C4-2B (cell line): ENCODE results near the gene RAB18.

ENCODE experiments used
- ZFX ChIP-seq: fragments of 450-650 bp; IDR thresholded peaks from 2 replicates; pipeline ENCODE4 v1.6.1; 2017
- TF ChIP-seq, protein P1 (sequence below): fragments of 450-650 bp; conservative IDR thresholded peaks from 2 replicates; pipeline ENCODE4 v1.5.1; 2017; ENCODE audit warnings: mild to moderate bottlenecking

- TF ChIP-seq, protein P1, sequence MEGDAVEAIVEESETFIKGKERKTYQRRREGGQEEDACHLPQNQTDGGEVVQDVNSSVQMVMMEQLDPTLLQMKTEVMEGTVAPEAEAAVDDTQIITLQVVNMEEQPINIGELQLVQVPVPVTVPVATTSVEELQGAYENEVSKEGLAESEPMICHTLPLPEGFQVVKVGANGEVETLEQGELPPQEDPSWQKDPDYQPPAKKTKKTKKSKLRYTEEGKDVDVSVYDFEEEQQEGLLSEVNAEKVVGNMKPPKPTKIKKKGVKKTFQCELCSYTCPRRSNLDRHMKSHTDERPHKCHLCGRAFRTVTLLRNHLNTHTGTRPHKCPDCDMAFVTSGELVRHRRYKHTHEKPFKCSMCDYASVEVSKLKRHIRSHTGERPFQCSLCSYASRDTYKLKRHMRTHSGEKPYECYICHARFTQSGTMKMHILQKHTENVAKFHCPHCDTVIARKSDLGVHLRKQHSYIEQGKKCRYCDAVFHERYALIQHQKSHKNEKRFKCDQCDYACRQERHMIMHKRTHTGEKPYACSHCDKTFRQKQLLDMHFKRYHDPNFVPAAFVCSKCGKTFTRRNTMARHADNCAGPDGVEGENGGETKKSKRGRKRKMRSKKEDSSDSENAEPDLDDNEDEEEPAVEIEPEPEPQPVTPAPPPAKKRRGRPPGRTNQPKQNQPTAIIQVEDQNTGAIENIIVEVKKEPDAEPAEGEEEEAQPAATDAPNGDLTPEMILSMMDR, result no peak
- TF ChIP-seq ZFX, result no peak
These were observed 18.7 kb upstream of the RAB18 start for GRCh38 chr10:27485368-27485767.
